ENCODE results near the gene ZNF775. TPM values are rescaled to one million over a fixed set of nuclear protein-coding genes. Genes with fewer than 3 reads are reported as not detected.
A peak's percentile ranks its signal among the peaks of the same experiment; 100 is the strongest.

Gene ZNF775
- total and polyA plus RNA-seq, 2 of the 13 experiments (the other 11 are each of a cell fraction or from before 2014, with no cell fraction given): 3.1 to 3.2 TPM

DNA sequence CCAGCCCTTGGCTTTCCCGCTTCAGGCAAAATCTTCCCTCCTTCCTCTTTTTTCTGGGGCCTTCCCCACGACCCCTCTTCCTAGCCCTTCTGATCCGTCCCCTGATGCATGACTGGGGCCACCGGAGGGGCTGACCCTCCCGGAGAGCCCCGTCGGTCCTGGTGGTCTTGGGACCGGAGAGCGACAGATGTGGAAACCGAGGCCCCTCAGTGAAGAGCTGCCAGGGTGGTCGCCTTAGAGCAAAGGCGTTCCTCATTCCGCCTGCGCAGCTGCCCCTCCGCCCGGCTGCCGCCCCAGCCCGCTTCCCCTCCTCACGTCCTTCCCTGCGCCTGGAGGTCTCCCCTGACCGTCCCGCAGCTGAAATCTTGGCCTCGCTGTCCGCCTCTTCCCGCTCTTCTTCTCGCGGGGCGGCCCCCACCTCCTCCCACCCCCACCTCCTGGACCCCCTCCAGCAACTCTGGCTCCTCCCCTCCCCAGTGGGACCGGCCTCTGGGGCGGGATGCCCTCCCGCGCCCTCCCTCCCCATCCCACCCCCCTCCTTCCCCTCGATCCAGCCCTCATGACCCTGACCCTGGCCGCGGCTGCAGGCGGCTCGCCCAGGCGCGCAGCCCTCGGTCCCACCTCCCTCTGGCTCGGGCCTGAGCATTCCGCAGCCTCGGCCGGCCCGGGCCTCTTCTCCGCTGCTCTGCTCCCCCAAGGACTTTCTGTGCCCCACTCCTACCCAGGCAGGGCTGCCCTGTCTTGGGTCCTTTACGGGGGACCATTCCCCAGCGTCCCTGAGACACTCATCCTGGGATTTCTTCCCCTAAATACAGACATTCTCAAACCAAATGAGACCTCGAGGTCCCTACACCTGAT is 37.6 kb upstream of the ZNF775 start, which contains the start of gene RARRES2 (continued):
- TF ChIP-seq PRDM10 (CRISPR knock-in tag; IDR thresholded peaks at IDR 0.05; ENCODE audit: low read depth) (peak; percentile 71), MTERF4 (CRISPR knock-in tag; IDR thresholded peaks at IDR 0.05) (no peak), ZKSCAN1 (IDR thresholded peaks at IDR 0.05; ENCODE audit: low read length) (no peak), ZNF205 (CRISPR knock-in tag; IDR thresholded peaks at IDR 0.05) (no peak), CBX5 (CRISPR knock-in tag; IDR thresholded peaks at IDR 0.05; ENCODE audit: borderline replicate concordance) (no peak), RELA (CRISPR knock-in tag; IDR thresholded peaks at IDR 0.05) (no peak), EEA1 (CRISPR knock-in tag; IDR thresholded peaks at IDR 0.05; ENCODE audit: borderline replicate concordance) (no peak), ZZZ3 (CRISPR knock-in tag; IDR thresholded peaks at IDR 0.05; ENCODE audit: borderline replicate concordance) (no peak), ZNF570 (CRISPR knock-in tag; IDR thresholded peaks at IDR 0.05; ENCODE audit: borderline replicate concordance) (no peak), POLR2A (IDR thresholded peaks at IDR 0.05; ENCODE audit: insufficient read depth in 1 of 2, low read depth in 2 of 2, low read length in 2 of 2) (peak; percentile 33 to 49; a peak in 2 of 4 replicates), TRAFD1 (CRISPR knock-in tag; IDR thresholded peaks at IDR 0.05; ENCODE audit: borderline replicate concordance) (no peak), ZNF350 (CRISPR knock-in tag; IDR thresholded peaks at IDR 0.05; ENCODE audit: borderline replicate concordance, low read depth) (no peak), FLYWCH1 (CRISPR knock-in tag; IDR thresholded peaks at IDR 0.05) (no peak), UBTF (CRISPR knock-in tag; IDR thresholded peaks at IDR 0.05) (peak; percentile 67; the same call in 1 of the 2 replicates), NFIC (IDR thresholded peaks at IDR 0.05; ENCODE audit: low read length) (no peak), PRPF4 (IDR thresholded peaks at IDR 0.05; ENCODE audit: low read depth, low read length, poor library complexity, severe bottlenecking) (no peak), ZFP90 (CRISPR knock-in tag; IDR thresholded peaks at IDR 0.05; ENCODE audit: borderline replicate concordance) (no peak), TGIF2 (CRISPR knock-in tag; IDR thresholded peaks at IDR 0.05) (no peak)
- TF ChIP-seq, protein P1, sequence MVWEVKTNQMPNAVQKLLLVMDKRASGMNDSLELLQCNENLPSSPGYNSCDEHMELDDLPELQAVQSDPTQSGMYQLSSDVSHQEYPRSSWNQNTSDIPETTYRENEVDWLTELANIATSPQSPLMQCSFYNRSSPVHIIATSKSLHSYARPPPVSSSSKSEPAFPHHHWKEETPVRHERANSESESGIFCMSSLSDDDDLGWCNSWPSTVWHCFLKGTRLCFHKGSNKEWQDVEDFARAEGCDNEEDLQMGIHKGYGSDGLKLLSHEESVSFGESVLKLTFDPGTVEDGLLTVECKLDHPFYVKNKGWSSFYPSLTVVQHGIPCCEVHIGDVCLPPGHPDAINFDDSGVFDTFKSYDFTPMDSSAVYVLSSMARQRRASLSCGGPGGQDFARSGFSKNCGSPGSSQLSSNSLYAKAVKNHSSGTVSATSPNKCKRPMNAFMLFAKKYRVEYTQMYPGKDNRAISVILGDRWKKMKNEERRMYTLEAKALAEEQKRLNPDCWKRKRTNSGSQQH (CRISPR knock-in tag; IDR thresholded peaks at IDR 0.05; ENCODE audit: low read depth): no peak
